Medulla oblongata (tissue), 1 donor: Measurements from ENCODE around the gene CACNA2D4.

Experiments
- DNase-seq: peaks from one replicate; pipeline ENCODE4 v3.0.0-alpha.2; 2015; ENCODE audit errors: extremely low spot score

CACNA2D4 gene

GRCh38 chr12:1888923-1889322, 29.5 kb downstream of the CACNA2D4 start:
- no peak for DNase-seq

GRCh38 chr12:1886396-1887008, 31.9 kb downstream of the CACNA2D4 start:
- DNase-seq: no peak

GRCh38 chr12:1885599-1886245, 32.7 kb downstream of the CACNA2D4 start:
- no peak for DNase-seq

GRCh38 chr12:1885082-1885596, 33.3 kb downstream of the CACNA2D4 start:
- DNase-seq: no peak

GRCh38 chr12:1884651-1885050, 33.8 kb downstream of the CACNA2D4 start:
- no peak for DNase-seq

- no peak for DNase-seq
Measured at GRCh38 chr12:1883513-1883912, 34.9 kb downstream of the CACNA2D4 start.

- DNase-seq: no peak
Measured at GRCh38 chr12:1882850-1883470, 35.5 kb downstream of the CACNA2D4 start.

GRCh38 chr12:1882405-1882804, 36.0 kb downstream of the CACNA2D4 start:
- DNase-seq: no peak

GRCh38 chr12:1881936-1882335, 36.5 kb downstream of the CACNA2D4 start:
- no peak for DNase-seq

- DNase-seq: no peak
Measured at GRCh38 chr12:1881301-1881700, 37.2 kb downstream of the CACNA2D4 start.

GRCh38 chr12:1880876-1881275, 37.6 kb downstream of the CACNA2D4 start:
- DNase-seq: no peak

- DNase-seq: no peak
Measured at GRCh38 chr12:1880153-1880845, 38.2 kb downstream of the CACNA2D4 start.

GRCh38 chr12:1879633-1880032, 38.8 kb downstream of the CACNA2D4 start:
- no peak for DNase-seq

- DNase-seq: no peak
Measured at GRCh38 chr12:1878695-1879094, 39.8 kb downstream of the CACNA2D4 start.

- DNase-seq: no peak
Measured at GRCh38 chr12:1878214-1878613, 40.2 kb downstream of the CACNA2D4 start.

GRCh38 chr12:1877169-1877878, 41.1 kb downstream of the CACNA2D4 start:
- no peak for DNase-seq

- DNase-seq: no peak
Measured at GRCh38 chr12:1876086-1876485, 42.4 kb downstream of the CACNA2D4 start.

GRCh38 chr12:1875608-1876007, 42.8 kb downstream of the CACNA2D4 start:
- DNase-seq: no peak

- no peak for DNase-seq
Measured at GRCh38 chr12:1873531-1874510, 44.6 kb downstream of the CACNA2D4 start.

- DNase-seq: no peak
Measured at GRCh38 chr12:1872448-1872847, 46.0 kb downstream of the CACNA2D4 start.

- DNase-seq: no peak
Measured at GRCh38 chr12:1872001-1872400, 46.5 kb downstream of the CACNA2D4 start.
